NOMO-1 (cell line): Measurements from ENCODE around the gene PRRT1.
"Not testable (repeated sequence)": the region's sequence is repeated elsewhere in the genome, so short reads cannot be mapped to it uniquely, and the experiment has no call there.

Experiments used
- DNase-seq, 2 experiments: peaks; one replicate each; lab custom pipeline; 2025; ENCODE audit not compliant: unreplicated experiment in 2 of 2; lab: John Stamatoyannopoulos, UW

Gene PRRT1

GRCh38 chr6:32188381-32189068 is 36.8 kb upstream of the PRRT1 start:
- no peak for DNase-seq

GRCh38 chr6:32187725-32188380 is 36.1 kb upstream of the PRRT1 start:
- not testable (repeated sequence) for DNase-seq

GRCh38 chr6:32187009-32187709 is 35.4 kb upstream of the PRRT1 start:
- DNase-seq = no peak

- DNase-seq = not testable (repeated sequence)
These were observed 34.6 kb upstream of the PRRT1 start for GRCh38 chr6:32186151-32186840.

- peak; percentile 31 to 66 for DNase-seq
These were observed 34.0 kb upstream of the PRRT1 start for GRCh38 chr6:32185681-32186131.

GRCh38 chr6:32184084-32184640 is 32.4 kb upstream of the PRRT1 start, which contains the start of gene AGER:
AGER (minus strand) TSS chr6:32184253; CDS start chr6:32184222, 31 bp downstream.
- DNase-seq = no peak

GRCh38 chr6:32183483-32184083 is 31.8 kb upstream of the PRRT1 start:
- DNase-seq = no peak

- DNase-seq = no peak
These were observed 31.3 kb upstream of the PRRT1 start for GRCh38 chr6:32183030-32183429.

- DNase-seq = no peak
These were observed 30.8 kb upstream of the PRRT1 start for GRCh38 chr6:32182555-32182981.

- no peak for DNase-seq
These were observed 30.3 kb upstream of the PRRT1 start for GRCh38 chr6:32181915-32182529.

- no peak for DNase-seq
These were observed 29.5 kb upstream of the PRRT1 start for GRCh38 chr6:32181148-32181702.

GRCh38 chr6:32179766-32180405 is 28.1 kb upstream of the PRRT1 start:
- no peak for DNase-seq

GRCh38 chr6:32178547-32179440 is 27.1 kb upstream of the PRRT1 start:
- DNase-seq = no peak

- peak; percentile 99 to 100 for DNase-seq
These were observed 26.2 kb upstream of the PRRT1 start, which contains the start of gene RNF5 for GRCh38 chr6:32177788-32178546. RNF5 (plus strand) TSS chr6:32178405; CDS start chr6:32178512, 107 bp downstream.

- DNase-seq = peak in 1 of 2 experiments; percentile 63
These were observed 25.5 kb upstream of the PRRT1 start for GRCh38 chr6:32177183-32177787.

- DNase-seq = no peak
These were observed 24.9 kb upstream of the PRRT1 start for GRCh38 chr6:32176476-32177182.
